GM12801 (cell line): ENCODE results near the gene SLC16A10.

Source experiments
- TF ChIP-seq, protein P1 (sequence below): IDR thresholded peaks from one replicate; pipeline ENCODE4 v1.5.1; 2011; ENCODE audit warnings: control low read depth; ENCODE audit not compliant: insufficient read length; ENCODE audit errors: extremely low read depth

The SLC16A10 gene

DNA sequence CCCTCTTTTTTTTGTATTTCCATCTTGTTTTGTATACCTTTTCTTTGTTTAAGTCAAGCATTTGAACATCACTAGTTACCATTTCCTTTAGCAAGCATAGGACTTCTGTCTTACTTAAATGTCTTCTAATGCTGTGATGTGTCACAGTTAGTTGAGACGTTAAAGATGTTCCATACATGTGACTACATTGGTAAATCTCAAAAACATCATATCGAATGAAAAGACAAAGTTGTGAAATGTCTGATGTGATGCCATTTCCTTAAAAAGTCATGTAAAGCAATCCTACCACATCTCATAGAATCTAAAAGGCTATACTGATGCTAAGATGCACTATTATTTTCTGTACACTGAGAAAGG is 26.8 kb downstream of the SLC16A10 start:
- TF ChIP-seq, protein P1, sequence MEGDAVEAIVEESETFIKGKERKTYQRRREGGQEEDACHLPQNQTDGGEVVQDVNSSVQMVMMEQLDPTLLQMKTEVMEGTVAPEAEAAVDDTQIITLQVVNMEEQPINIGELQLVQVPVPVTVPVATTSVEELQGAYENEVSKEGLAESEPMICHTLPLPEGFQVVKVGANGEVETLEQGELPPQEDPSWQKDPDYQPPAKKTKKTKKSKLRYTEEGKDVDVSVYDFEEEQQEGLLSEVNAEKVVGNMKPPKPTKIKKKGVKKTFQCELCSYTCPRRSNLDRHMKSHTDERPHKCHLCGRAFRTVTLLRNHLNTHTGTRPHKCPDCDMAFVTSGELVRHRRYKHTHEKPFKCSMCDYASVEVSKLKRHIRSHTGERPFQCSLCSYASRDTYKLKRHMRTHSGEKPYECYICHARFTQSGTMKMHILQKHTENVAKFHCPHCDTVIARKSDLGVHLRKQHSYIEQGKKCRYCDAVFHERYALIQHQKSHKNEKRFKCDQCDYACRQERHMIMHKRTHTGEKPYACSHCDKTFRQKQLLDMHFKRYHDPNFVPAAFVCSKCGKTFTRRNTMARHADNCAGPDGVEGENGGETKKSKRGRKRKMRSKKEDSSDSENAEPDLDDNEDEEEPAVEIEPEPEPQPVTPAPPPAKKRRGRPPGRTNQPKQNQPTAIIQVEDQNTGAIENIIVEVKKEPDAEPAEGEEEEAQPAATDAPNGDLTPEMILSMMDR = no peak

DNA sequence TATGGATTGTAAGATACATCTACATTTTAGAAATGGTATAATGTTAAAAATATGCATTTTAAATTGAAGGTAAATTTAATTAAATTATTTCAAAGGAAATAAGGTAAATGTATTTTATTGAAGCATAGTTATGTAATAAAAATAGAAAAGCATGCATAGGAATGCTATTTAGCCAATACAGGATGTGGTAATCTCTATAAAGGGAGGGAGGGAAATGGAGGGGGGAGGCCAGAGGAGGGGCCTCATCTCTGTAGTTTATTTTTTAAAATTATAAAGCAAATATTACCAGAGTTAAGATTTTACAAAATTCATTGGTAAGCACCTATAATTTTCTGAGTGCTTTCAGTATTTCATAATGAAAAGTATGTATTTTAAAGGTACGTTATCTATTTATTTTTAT is 27.2 kb downstream of the SLC16A10 start:
- TF ChIP-seq, protein P1 = no peak

DNA sequence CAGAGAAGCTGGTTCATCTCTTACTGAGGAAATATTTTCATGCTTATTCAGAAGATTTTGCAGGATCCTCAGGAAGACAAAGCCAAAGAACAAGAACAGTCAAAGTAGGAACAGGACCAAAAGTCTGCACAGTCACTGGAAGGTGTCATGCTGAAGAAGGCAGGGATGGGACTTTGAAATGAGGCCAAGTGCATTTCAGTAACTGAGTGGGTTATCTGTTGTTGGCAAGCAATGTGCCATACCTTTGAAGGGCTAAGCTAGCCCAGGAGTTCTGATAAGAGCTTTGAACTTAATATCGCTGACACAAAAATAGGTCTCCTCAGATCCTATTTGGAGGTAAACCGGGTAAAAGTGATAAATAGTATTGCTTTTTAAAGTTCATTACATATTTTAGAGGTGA is 31.5 kb downstream of the SLC16A10 start:
- TF ChIP-seq, protein P1 = no peak

DNA sequence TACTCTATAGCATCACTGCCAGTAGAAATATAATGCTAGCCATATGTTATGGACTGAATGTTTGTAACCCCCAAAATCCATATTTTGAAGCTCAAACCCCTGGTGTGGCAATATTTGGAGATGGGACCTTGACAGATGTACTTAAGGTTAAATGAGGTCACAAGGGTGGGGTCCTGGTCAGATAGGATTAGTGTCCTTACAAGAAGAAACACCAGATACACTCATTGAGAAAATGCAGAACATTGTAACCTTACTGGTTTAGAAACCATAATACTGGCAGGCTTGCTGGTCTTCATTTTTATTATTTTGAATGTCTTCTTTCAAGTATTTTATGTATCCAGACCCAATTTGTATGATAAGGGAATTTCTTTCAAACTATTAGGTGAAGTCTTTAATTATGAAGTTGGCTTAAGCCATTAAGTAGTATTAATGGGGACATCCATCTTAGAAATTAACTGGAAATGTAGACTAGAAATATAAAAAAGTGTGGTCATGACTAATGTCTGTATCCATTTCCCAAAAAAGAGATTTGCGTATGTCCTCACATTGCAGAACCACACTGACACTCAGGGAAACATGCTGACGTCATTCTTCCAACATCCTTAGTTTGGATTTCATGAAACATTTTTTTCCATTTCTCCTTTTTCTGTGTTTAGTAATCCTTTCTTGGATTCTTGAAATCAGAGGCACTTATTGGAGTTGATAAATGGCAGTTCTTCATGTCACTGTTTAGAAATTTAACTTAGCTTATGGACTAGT is 32.4 kb downstream of the SLC16A10 start:
- TF ChIP-seq, protein P1 = no peak

DNA sequence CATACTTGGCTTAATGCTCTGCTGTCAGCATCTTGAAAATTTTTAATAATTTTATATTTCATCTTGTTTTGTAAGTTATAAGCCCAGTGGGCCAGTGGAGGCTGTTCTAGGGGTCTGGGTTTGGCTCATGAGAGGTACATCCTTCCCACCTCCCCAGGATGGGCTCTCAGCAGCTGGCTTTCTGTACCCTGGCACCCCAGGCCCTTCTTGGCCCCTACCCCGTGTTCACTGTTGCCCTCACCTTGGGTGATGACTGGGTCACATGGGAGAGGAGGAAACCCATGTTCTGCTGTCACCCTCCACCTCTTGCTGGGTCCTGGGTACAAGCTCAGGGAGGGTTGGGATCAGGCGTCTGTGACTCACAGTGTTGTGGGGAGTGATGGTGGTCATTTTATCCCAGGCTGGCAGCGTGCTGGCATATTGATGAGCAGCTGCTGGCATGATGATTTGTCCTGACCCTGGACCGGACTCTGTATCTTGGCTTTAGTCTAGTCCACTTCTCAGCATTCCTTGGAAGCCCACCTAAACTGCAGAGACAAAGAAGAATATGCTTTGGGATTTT is 34.6 kb downstream of the SLC16A10 start:
- TF ChIP-seq, protein P1 = no peak

DNA sequence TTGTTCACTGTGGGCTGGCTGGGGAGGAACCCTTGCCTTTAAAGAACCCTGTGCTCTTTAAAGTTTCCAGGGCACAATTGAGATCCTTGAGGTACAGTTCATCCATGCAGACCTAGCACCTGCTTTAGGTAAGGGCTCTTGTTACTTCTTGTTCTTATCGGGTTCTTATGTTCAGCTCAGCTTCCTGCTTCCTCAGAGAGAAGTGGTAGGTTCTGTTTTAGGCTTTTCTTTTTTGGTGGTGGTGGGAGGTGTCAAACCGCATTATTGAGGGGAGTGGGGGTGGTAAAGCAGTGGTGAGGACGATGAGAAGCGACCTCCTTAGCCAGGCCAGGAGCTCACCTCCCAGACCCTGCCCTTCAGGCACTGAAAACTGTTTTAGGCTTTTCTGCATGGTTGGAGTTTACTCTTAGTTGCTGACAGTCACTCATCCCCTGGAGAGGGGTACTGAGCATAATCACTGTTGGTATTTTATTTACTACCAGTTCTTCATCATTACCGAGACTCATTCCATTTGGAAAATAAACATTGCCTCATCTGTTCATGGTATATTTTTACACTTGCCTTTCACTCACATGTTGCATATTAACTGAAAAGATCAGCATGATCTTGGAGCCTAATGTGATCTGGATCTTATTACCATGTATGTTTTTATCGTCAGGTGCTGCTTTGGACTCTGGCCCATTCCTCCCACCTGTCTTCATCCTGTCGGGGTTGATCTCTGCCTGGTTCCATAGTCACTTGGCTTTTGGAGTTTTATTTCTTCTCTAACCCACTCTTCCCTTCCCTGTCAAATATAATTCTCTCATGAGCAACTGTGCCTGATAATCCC is 35.4 kb downstream of the SLC16A10 start:
- TF ChIP-seq, protein P1 = no peak

DNA sequence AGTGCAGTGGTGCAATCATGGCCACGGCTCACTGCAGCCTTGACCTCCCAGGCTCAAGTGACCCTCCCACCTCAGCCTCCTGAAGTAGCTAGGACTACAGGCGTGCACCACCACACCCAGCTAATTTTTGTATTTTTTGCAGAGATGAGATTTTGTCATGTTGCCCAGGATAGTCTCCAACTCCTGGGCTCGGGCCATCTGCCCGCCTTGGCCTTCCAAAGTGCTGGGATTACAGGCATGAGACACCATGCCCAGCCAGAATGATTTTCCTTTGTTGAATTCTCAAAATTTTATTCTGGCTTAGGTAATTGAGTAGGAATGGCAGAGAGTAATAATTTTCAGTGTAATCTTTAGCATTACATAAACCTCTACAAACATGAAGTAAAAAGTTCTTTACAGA is 37.1 kb downstream of the SLC16A10 start:
- TF ChIP-seq, protein P1 = no peak
